HG03558 (cell line): ENCODE results near the gene SDS.

Experiments used
- ATAC-seq: cut with Tn5 transposase; IDR thresholded peaks from one replicate; pipeline ENCODE4 v1.9.1; 2021; ENCODE audit warnings: moderate number of reproducible peaks; ENCODE audit not compliant: unreplicated experiment; ENCODE audit errors: extremely low read depth

The SDS gene

DNA sequence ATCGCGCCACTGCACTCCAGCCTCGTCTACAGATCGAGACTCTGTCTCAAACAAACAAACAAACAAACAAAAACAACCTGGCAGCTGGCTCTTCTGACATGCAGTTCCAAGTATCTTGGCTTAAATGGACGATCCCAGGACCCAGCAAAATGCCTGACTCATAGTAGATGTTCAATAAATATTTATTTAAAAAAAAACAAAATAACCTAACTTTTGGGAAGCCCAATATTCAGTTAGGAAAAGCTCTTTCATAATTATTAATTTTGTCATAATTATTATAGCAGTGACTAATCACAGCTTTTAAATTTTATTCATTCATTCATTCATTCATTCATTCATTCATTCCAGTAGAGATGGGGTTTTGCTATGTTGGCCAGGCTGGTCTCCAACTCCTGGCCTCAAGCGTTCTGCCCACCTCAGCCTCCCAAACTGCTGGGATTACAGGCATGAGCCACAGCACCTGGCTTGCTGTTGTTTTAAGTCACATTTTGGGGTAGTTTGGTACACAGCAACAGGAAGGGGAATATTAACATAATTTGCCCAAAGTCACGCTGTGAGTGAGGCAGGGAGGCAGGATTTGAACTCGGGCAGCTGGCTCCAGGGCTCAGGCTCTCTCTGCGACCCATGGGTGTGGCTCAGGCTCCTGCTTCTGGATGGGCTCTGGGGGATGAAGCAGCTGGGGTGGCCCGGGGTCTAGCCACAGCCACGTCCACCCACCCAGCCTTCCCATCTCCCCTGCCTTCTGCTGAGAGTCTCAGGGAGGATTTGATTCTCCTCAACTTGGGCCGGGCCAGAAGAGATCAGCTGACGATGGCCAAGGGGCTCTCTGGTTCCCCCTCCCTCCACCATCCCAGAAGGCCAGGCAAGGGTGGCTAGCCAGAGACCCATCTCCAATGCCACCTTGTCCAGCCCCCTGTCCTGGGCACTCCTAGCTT, 2.4 kb downstream of the SDS start:
- ATAC-seq = no peak

DNA sequence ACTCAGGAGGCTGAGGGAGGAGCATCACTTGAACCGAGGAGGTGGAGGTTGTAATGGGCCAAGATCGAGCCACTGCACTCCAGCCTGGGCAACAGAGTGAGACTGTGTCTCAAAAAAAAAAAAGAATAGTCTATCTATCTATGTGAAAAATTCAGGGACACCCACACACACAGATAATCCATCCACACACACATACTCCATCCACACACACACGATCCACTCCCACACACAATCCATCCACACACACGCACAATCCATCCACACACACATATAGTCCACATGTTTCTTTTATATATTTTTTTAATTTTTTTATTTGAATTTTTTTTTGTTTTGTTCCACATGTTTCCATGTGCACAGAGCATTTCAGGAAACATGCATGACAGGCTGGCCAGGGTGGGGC, 3.3 kb downstream of the SDS start:
- ATAC-seq = no peak

DNA sequence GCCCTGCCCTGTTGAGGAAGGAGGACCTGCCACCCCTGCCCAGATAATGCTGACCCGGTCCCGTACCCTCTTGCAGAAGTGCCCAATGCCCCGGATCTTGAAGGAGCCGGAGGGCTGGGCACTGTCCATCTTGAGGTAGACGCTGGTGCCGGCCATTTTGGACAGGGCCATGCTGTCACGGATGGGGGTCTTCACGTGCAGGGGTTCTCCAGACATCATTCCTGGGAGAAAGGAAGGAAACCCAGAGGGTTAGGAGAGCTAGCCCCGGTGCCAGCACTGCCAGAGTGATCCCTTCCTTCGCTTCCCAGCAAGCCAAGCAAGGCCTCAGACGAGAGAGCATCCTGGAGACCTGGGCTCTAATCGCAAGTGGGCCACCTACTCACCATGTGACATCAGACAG, 4.2 kb downstream of the SDS start:
- no peak for ATAC-seq

DNA sequence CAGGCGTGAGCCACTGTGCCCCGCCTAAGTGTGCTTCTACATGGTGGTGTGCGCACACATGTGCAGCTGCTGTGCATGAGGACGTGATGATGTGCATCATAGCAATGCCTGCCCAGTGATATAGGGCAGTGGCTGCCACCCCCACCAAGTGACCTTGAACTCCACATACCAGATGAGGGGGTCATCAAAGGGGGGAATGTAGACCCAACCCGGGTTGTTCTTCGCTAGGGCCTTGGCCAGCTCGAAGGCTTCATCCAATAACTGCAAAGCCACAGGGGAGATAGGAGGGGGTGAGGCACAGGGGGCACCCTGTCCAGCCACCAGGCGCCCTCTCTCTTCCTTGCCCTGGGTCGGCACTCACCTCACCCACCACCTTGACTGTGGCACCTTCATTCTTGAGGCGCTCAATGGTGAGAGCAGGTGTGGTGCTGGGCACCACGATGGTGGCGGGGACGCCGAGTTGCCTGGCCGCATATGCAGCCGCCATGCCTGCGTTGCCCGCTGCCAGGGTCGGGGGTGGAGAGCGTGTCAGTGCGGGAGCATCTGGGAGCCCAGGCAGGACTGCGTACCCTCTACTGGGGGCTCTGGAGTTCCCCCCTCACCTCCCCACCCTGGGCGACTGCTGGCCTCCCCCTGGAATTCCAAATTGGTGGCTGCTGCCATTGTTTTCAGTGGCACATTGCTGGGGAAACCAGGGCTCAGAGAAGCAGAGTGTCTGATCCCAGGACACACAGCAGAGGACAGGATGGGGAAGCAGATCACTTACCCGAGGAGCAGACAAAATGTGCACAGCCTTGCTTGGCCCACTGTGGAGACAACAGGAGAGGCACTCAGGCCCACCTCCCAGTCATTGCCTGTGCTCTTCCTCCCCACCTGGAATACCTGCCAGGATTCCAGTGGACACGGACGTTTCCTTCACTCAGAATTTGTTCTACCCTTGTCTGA, 5.1 kb downstream of the SDS start:
- ATAC-seq = no peak

DNA sequence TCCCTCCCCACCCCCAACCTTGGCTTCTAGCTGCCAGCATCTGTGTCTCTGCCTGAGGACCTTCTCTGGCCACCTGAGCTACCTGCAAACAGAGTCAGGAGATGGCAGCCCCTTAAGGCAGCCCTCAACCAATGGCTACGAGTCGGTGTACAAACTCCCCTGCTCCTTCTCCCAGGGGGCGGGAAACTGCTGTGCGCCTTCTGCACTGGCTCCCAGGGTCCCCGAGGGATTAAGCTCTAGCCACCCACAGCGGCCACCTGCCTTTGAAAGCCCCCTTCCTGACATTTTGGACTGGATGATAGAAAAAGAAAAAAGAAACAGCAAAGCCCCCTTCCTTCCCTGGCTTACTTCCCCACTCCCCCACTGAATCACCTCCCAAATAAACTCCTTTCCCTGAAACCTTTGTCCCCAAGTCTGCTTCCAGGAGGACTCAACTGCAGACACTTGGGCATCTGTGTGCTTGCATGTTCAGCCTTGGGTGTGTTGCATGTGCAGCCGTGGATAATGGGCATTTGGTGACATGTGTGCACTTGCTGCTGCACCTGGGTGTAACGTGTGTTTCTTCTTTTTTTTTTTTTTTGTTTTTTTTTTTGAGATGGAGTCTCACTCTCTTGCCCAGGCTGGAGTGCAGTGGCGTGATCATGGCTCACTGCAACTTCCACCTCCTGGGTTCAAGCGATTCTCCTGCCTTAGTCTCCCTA, 6.0 kb downstream of the SDS start:
- ATAC-seq = no peak

DNA sequence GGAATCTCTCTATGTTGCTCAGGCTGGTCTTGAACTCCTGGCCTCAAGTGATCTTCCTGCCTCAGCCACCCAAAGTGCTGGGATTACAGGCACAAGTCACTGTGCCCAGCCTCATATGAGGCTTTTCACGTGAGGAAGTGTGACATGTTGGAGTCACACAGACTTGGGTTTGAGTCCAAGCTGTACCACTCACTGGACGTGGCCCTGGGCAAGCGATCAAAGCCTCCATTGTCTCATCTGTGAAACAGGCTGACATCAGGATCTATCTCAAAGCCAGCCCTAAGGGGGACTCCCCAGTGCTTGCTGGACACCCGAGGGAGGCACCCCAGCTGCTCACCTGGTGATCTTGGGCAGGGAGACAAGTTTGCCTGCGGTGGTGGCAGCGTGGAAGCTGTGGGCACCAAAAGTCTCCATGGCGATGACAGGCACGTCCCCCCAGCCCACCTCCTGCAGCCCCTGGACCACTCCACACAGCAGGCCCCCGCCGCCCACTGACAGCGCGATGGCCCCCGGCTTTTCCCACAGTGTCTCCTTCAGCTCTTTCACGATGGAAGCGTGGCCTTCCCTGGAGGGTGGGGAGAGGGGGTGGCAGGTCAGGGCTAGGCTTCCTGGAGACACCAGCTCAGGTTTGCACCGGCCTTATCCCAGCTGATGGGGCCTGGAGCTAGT, 6.7 kb downstream of the SDS start:
- ATAC-seq = no peak

DNA sequence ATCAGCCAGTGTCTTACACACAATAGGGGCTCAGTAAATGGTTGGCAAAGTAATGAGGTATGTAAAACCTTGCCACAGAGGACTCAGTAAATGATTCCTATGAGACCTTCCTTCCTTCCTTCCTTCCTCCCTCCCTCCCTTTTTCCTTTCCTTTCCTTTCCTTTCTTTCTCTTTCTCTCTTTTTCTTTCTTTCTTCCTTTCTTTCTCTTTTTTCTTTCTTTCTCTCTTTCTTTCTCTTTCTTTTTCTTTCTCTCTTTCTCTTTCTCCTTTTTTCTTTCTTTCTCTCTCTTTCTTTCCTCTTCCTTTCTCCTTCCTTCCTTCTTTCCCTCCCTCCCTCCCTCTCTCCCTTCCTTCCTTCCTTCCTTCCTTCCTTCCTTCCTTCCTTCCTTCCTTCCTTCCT, 7.5 kb downstream of the SDS start:
- no peak for ATAC-seq

DNA sequence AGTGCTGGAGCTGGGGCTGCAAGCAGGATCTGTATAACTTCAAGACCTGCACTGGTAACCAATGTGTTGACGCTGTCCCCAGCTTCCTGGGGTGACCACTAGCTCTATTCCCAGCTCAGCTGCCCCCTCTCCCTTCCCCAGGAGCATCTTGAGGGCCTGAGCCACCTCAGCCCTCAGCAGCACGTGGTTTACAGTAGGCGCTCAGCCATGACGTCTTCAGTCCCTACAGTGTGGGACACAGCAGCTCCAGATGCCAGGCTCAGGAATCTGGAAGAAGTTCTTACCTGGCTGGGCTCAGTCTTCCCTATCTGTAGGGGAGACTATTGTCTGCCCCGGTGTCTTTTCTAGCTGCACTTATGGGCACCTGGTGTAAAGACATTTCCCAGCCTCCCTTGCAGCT, 8.6 kb downstream of the SDS start:
- ATAC-seq = no peak

DNA sequence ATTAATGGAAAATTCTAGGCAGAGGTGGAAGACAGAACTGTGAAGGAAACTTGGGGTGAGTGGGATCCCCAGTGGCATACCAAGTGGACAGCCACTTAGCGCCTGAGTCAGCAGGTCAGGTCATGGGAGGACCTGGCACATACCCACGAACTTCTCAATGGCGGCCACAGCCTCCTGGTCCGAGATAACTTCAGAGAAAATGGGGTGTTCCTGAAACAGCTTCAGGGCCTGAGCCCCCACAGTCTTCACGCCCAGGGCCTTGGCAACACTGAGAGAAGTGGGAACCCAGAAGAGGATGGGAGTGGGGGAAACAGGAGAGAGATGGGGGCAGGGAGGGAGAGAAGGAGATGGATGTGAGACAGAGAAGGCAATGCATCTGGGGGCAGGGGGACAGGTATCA, 9.9 kb downstream of the SDS start:
- ATAC-seq = no peak

DNA sequence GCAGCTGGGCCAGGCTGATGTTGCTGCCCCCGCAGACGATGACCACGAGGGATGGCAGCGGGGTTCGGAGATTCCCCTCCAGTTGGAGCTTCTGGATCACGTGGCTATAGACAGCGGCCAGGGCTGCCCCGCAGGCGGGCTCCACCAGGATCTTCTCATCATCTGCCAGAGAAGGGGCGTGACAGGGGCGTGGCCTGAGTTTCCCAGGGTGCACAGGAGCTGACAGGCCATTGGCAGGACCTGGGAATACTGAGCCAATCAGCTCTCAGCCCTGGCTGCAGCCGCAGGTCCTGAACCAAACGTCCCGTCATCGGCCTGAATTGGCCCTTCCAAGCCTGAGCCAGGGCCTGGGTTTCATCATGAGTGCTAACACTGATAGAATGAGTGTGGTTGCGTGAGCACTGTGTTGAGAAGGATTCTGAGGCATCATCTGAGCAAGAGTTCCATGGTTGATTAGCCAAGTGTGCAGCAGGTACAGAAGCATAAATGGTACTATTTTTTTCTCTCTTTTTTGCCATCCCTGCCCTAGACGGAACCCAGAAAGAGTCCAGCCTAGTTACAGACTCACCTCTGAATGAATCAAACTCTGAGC, 10.6 kb downstream of the SDS start:
- no peak for ATAC-seq

DNA sequence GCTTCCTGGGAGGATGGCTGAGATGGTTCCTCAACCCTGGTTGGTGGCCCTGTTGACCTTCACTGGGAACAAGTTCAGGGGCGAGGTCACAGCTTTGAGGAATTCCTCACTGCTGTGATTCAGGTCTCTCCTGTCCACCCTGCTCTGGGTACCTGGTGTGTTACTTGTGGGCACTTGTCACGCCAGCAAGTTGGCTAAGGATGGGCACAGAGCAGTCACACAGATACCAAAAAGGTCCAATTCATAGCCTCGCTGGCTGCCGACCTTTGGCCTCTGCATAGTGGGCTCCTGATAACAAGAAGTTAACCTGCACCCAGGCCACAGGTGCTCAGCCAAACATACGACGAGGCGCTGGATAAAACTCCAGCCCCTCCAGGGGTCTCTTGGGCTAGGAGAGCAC, 11.2 kb downstream of the SDS start:
- no peak for ATAC-seq

DNA sequence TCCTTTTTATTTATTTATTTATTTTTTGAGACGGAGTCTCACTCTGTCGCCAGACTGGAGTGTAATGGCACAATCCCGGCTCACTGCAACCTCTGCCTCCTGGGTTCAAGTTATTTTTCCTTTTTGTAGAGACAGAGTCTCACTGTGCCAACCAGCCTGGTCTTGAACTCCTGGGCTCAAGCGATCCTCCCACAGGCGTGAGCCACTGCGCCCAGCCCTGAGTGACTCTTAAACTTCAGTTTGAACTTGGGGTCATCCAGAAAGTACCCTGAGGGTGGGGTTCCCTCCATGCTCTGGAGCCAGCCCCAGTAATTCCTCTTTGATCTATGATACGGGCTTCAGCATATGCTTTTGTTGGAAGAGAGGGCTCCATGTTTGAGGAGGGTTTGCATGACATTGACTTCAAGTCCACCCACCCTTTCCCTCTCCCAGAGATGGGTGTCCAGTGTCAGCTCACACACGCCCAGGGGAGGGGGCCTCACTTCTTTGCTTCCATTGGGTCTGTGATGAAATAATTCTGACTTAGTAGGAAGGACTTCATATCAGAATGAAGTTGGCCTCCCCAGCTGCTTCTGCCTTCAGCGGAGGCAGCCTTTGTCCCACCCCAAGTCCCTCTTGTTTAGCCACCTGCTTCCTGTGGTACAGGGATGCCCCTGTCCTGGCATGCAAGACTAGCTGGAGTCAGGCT, 11.9 kb downstream of the SDS start:
- no peak for ATAC-seq

DNA sequence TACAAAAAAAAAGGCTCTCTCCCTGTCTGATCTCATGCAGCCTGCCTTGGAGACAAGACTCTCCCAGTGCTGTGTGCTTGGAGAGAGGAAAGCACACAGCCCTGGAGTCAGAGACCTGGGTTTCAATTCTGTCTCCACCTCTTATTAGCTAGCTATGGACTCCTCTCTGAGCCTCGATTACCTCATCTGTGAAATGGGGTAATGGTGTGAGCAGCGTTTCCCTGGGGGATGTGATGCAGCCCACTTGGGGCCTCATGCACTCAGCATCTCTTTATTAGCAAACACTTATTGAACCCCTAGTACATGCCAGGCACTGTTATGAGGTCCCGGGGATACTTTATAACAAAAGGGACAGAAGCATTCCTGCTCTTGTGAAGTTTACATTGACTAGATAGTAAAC, 12.5 kb downstream of the SDS start:
- no peak for ATAC-seq

DNA sequence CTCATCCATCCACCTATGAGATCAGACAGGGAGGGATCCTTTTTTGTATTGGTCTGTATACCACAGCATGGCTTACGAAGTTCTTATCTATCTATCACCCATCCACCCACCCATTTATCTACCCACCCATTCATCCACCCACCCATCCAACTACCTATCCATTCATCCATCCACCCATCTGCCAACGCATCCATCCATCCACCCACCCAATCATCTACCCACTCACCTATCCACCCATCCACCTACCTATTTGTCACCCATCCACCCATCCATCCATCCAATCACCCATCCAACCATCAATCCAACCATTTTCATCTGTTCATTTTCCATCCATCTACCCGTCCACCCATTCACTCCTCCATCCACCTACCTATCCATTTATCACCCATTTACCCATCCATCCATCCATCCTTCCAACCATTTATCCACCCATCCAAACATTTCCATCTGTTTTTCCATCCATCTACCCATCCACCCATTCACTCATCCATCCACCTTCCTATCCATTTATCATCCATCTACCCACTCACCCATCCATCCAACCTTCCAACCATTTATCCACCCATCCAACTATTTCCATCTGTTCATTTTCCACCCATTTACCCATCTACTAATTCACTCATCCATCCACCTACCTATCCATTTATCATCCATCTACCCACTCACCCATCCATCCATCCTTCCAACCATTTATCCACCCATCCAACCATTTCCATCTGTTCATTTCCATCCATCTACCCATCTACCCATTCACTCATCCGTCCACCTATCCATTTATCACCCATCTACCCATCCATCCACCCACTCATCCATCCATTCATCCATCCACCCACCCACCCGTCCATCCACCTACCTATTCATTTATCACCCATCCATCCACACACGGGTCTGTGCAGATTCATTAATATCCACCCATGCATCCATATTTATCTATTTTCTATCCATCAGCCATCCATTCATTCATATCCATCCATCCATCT, 13.3 kb downstream of the SDS start:
- ATAC-seq = no peak

DNA sequence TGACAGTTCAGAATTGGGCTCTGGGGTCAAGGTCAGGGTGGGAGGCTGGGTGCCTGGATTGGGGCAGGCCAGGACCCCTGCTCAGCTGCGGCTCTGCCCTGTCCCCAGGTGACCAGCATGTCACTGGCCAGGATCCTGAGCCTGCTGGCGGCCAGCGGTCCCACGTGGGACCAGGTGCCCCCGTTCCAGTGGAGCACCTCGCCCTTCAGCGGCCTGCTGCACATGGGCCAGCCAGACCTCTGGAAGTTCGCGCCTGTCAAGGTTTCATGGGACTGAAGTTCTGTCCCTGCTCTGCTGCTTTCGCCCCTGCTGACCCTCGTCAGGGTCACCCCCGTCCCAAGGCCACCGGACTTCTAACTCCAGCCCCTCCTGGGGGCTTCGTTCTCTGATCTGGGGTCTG, 15.3 kb downstream of the SDS start:
- ATAC-seq = no peak

DNA sequence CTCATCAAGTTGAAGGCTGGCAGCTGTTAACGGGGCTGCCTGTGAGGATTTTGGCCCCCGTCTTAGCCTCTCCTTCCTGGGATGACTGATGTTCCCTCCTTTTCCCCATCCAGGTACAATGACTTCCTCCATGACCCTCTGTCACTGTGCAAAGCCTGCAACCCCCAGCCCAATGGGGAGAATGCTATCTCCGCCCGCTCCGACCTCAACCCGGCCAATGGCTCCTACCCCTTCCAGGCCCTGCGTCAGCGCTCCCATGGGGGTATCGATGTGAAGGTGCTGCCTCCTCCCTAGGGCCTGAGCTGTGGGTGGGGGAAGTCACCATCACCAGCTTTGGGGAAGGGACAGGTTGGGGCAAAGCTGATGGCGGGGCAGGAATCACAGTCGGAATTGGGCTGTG, 16.1 kb downstream of the SDS start:
- ATAC-seq = no peak

DNA sequence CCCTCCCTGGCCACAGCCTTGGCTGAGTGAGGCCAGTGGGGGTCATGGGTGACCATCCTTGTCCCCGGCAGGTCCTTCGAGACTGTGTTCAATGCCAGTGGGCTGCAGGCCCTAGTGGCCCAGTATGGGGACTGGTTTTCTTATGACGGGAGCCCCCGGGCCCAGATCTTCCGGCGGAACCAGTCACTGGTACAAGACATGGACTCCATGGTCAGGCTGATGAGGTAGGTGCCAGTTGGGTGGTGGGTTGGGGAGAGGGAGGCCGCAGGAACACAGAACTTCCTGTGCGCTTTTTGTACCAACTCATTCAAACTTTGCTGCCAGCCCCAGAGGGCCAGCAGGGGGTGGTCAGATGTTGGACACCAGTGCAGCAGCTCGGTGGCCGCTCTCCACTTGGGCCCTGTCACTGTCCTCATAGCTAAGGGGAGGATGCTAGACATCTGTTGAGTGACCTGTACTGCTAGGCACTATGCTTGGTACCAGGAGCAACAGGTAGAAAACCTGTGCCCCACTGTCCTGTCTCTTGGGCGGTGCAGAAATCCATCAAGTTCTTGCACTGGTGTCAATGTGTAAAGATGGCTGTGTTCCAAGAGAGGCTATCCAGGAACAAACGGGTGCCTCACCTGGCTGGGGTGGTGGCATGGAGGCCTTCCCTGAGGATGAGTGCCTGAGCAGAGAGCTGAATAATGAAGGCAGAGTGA, 16.7 kb downstream of the SDS start:
- ATAC-seq = no peak
